GM21526 (cell line): Measurements from ENCODE around the gene MAB21L4.

Experiments used
- ATAC-seq: cut with Tn5 transposase; IDR thresholded peaks from one replicate; pipeline ENCODE4 v1.9.1; 2021; ENCODE audit warnings: moderate library complexity; ENCODE audit not compliant: unreplicated experiment, low FRiP score

The MAB21L4 gene

GRCh38 chr2:240884745-240885144 lies 11.2 kb downstream of the MAB21L4 start:
- no peak for ATAC-seq

GRCh38 chr2:240884221-240884620 lies 11.7 kb downstream of the MAB21L4 start:
- ATAC-seq = no peak

GRCh38 chr2:240881913-240882312 lies 14.0 kb downstream of the MAB21L4 start:
- no peak for ATAC-seq

GRCh38 chr2:240879105-240879504 lies 16.9 kb downstream of the MAB21L4 start:
- no peak for ATAC-seq

- ATAC-seq = no peak
Measured at GRCh38 chr2:240878341-240878936, 17.5 kb downstream of the MAB21L4 start.

- no peak for ATAC-seq
Measured at GRCh38 chr2:240877460-240878340, 18.3 kb downstream of the MAB21L4 start.

- ATAC-seq = no peak
Measured at GRCh38 chr2:240876475-240877251, 19.3 kb downstream of the MAB21L4 start.

GRCh38 chr2:240876035-240876474 lies 19.9 kb downstream of the MAB21L4 start:
- no peak for ATAC-seq

- ATAC-seq = no peak
Measured at GRCh38 chr2:240875228-240876034, 20.5 kb downstream of the MAB21L4 start.

GRCh38 chr2:240874715-240875227 lies 21.2 kb downstream of the MAB21L4 start:
- no peak for ATAC-seq

GRCh38 chr2:240873805-240874714 lies 21.9 kb downstream of the MAB21L4 start:
- no peak for ATAC-seq

- ATAC-seq = no peak
Measured at GRCh38 chr2:240873098-240873788, 22.7 kb downstream of the MAB21L4 start.

- no peak for ATAC-seq
Measured at GRCh38 chr2:240872317-240873097, 23.4 kb downstream of the MAB21L4 start.

- no peak for ATAC-seq
Measured at GRCh38 chr2:240871071-240871958, 24.6 kb downstream of the MAB21L4 start.

- no peak for ATAC-seq
Measured at GRCh38 chr2:240869956-240870875, 25.7 kb downstream of the MAB21L4 start.
